ENCODE measurements around the gene ENPP5.

DNA sequence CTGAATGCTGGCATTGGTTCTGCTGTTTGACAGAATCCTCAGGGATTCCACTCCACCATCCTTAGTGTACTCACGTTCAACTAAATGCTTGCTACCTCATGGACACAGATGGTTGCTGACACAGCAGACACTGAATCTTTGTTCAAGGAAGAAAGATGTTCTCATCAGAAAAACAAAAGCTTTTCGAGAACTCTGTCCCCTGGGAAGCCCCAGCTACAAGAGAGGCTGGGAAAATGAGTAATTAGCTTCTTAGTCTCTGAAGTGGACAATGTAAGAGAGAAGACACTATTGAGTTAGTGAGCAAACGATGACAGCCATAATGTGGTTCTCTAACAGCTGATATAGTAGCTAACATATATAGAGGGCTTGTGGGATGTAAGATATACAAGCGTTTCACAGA is 30.9 kb upstream of the ENPP5 start:
- no peak for TF ChIP-seq CTCF (optimal IDR thresholded peaks at IDR 0.05 in 1 of 3, IDR thresholded peaks at IDR 0.05 in 1 of 3, conservative IDR thresholded peaks at IDR 0.05 in 1 of 3; ENCODE audit: extremely low read depth in 1 of 3, insufficient read depth in 2 of 3, low read length in 3 of 3)
- TF ChIP-seq EZH2 (IDR thresholded peaks at IDR 0.05; ENCODE audit: low read length), result no peak
